Sciatic nerve (tissue), 2 donors: ENCODE measurements around the gene DHFR2. TPM values are rescaled to one million over a fixed set of nuclear protein-coding genes. Genes with fewer than 3 reads are reported as not detected.
"Not testable (repeated sequence)": the region's sequence is repeated elsewhere in the genome, so short reads cannot be mapped to it uniquely, and the experiment has no call there.

Experiments used
- ATAC-seq: fragments of 200-7000 bp; cut with Tn5 transposase; one replicate; pipeline ENCODE4 v1.9.1; 2020; ENCODE audit warnings: mild to moderate bottlenecking, moderate library complexity
- DNase-seq: peaks from one replicate; pipeline ENCODE4 v3.0.0-alpha.2; 2020; ENCODE audit warnings: low spot score
- intact Hi-C: fragments of 100-400 bp; cut with DNase I; formaldehyde crosslinking; loops from one replicate; pipeline ENCODE4 v1.14.2; 2022
- total RNA-seq: library from RNA; stranded (reverse); fragmentation: NEBNext Ultra II Directional; extraction: Animal tissue kit (Norgen Biotek cat#: 25700); gene quantifications from one replicate; pipeline ENCODE4 v1.2.1, GENCODE V29; 2021
- donor health status: DM: no; HTN: no; CAD: no.
- donor health status: DM: no; HTN: no; CAD: no.

Gene DHFR2
- total RNA-seq, 1 donor from 2014 or later, result 11.5 TPM

DNA sequence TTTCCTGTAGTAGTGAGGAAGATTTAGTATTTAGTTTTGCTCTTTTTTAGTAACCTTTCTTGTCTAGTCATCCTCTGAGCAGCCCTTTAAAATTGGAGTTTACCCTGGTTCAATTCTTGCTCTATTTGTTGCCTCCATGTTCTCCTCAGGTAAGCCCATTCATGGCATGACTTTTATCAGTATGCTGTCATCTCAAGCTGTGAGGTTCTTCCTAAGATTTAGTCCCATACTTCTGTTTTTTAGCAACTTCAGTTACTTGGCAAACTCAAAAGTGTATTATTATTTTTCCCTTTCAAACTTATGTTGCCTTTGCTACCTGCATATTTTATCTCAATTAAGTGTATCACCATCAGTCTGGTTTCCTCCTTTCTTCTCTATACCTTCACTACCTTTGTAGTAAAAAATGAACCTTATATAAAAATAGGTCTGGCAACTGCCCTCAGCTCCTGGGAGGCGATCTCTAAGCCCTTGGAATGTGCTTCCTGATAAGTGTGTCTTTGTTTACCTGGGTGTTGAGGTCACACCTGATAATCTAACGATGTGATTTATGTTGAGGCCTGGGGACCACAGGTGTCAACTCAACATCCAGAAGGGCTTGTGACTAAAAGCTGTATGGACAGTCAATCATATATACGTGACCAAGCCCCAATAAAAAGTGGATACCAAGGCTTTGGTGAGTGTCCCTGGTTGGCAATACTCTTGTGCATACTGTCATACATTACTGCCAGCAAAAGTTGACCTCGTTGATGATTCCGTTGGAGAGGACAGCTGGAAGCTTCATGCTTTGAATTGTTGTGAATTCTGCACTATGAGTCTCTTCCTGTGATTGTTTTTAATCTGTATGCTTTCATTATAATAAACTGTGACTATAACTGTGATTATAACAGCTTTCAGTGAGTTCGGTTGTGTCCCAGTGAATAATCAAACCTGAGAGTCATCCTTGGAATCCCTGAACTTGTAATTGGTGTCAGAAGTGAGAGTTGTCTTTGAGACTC lies 4.1 kb upstream of the DHFR2 start:
- intact Hi-C loops, result no loop called here
- ATAC-seq (no peak), DNase-seq (no peak)

DNA sequence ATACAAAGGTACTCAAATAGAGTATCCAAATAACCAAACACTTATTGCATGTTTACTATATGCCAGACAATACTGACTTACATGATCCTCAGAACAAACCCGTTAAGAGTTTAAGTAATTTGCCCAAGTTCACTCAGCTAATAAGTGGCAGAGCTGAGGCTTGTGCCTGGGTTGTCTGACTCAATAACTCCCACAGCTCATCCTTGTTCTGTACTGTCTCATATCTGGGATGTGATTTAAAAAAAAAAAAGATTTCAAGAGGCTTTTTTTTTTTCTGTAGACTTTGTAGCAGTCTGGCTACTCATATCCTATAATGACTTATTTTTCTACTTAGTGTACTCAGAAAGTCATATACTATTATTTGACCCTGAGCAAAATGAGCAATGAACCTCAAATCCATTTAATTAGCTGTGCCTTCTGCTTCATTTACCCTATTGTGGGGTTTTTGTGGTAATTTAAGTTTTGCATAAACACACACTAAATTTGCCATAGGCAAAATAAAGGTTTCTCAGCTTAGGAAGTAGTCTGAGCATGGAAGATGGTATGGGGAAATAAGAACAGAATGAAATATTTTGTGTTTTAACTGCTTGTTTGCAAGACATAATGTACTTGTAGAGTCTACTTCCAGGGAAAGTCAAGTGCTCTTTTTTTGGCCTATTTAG lies 3.2 kb upstream of the DHFR2 start:
- ATAC-seq (no peak), DNase-seq (no peak)
- intact Hi-C loops, result no loop called here

GRCh38 chr3:94065122-94065521 lies 2.4 kb upstream of the DHFR2 start:
- intact Hi-C loops, result no loop called here
- DNase-seq (no peak), ATAC-seq (no peak)

GRCh38 chr3:94064243-94064860 lies 1.6 kb upstream of the DHFR2 start:
- DNase-seq (no peak), ATAC-seq (no peak)
- intact Hi-C loops, result no loop called here

- intact Hi-C loops, result no loop called here
- no peak for DNase-seq
These were observed 892 bp upstream of the DHFR2 start for GRCh38 chr3:94063496-94064119.

GRCh38 chr3:94061297-94061696 lies 1.4 kb downstream of the DHFR2 start:
- no peak for DNase-seq
- intact Hi-C loops, result no loop called here
- no peak for ATAC-seq

More at GRCh38 chr3:94063496-94064119, 892 bp upstream of the DHFR2 start:
- ATAC-seq, result no peak

GRCh38 chr3:94050546-94050945 lies 12.2 kb downstream of the DHFR2 start:
- no peak for ATAC-seq
- DNase-seq, result no peak
- intact Hi-C loops, result no loop called here

DNA sequence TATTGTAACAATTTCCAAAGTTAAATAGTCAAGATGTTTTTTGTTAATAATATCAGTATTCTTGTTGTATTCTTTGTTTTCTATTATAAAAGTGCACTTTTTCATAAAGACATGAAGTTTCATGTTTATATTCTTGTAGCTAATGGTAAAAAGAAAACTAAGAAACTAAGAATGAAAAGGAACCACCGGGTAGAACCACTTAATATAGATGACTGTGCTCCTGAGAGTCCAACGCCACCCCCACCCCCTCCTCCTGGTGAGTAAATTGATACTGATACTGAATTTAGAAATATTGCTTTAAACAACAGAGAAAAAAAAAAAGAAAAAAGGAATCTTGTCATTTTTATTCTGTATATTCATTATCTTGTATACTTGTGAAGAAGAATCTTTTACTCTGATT lies 13.4 kb downstream of the DHFR2 start:
- ATAC-seq, result no peak
- DNase-seq, result no peak
- intact Hi-C loops, result no loop called here

DNA sequence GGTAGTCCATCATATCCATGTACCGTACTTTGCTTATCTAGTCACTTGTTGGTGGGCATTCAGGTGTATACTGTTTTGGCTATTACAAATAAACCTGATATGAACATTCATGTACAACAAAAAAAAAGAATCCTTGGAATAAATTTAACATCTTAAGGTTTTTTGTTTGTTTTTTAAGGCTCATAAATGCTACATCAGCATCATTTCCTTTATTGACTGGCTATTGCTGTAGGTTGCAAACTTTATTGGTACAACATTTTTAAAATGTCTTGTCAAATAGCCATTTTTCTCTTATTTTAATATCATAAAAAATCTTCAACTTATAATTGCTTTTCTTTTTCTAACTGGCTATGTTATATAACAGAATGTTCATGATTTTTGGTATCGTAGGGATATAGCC lies 16.2 kb downstream of the DHFR2 start:
- intact Hi-C loops, result no loop called here
- DNase-seq (no peak), ATAC-seq (no peak)

- DNase-seq, ATAC-seq, intact Hi-C loops: not testable (repeated sequence)
These were observed 18.4 kb downstream of the DHFR2 start for GRCh38 chr3:94044100-94044936.

GRCh38 chr3:94043285-94043684 lies 19.4 kb downstream of the DHFR2 start:
- no peak for DNase-seq
- intact Hi-C loops, result no loop called here
- ATAC-seq, result no peak

DNA sequence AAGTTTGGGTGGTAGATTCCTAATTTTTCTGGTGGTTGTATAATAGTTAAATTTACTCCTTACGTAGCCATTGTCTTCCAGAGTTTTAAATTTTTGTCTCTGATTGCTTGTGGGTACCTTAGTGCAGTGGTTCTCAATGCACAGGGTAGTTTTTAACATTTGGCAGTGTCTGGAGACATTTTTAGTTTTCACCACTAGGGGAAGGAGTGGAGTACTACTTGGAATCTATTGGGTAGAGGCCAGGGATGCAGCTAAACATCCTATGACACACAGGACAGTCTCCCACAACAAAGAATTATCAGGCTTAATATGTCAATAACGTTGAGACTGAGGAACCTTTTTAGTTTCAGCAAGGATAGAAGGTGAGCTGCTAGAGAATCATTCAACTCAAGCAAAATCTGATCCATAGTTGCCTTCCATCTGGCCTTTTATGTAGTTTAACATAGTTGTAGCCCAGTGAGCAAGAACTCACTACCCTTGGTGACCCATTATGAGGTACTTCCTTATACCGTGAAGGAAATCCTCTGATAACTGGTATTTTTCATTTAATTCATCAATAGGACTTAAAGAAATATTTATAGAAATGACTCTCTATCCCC lies 25.7 kb downstream of the DHFR2 start:
- no peak for DNase-seq
- intact Hi-C loops, result no loop called here
- no peak for ATAC-seq

DNA sequence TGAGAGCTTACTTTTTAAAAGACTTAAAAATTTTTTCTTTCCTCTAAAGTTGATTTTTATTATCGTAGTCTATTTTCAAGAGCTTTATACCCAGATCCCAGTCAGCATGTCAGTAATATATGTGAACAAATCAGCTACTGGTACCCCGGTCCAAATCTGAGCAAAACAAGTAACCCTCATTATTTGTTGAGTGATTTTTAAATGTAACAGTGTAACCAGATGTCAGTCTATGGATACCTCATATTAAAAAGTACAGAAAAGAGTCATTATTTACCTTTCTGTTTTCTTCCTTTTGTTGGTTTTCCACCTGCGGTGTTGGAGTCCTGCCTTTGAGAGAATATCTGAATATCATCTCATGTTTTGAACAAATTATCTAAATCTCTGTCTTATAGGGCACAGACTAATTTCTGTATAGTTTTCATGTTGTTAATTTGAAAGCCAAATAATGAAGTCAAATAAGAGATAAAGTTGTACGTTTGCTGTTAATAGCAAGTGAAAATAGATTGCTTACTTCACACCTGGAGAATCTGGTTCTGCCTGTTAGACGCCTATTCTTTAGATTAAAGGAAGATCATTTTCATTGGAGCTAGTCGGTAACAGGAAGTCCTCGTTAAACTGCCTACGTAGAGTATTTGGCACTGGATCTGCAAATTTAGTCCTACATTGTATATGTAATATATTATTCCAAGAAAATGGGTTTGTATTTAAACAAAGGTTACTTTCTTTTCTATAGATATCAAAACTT lies 34.5 kb downstream of the DHFR2 start, which contains the start of gene STX19:
Gene STX19, minus strand, starts transcription at position 505 of the 745 bp plus-strand sequence. CDS start 13,328 bp downstream, outside the sequence.
- intact Hi-C loops, result no loop called here
- DNase-seq, result no peak
- ATAC-seq, result no peak

DNA sequence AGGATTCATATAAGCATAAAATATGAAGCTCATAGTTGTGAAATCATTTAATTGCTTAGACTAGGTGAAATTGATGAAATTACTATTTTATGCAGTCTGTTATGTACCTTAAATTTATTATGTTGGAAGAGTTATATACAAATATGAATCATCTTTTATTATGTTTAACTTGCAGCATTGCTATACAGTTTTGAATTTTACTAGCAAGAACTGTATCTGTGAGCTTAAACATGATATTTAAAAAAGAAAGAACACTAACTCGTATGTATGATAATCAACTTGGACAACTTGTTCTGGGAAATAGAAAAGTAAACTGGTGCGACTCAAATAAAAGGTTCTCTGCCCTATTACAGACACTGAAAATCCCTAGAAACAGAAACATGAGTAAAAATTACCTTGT lies 36.1 kb downstream of the DHFR2 start:
- DNase-seq (no peak), ATAC-seq (no peak)
- intact Hi-C loops, result no loop called here

DNA sequence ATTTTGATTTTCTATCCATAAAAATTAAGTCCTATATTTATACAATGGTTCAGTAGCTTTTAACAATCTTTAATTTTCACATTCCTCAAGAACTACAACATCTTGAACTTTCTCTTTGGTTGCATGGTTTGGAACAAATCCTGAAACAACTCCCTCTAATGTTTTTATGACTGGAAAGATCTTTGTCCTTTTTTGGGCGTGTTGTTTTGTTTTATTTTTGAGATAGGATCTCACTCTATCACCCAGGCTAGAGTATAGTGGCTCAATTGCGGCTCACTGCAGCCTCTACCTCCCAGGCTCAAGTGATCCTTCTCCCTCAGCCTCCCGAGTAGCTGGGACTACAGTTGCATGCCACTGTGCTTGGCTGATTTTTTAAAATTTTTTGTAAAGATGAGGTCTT lies 38.3 kb downstream of the DHFR2 start:
- ATAC-seq, result peak; percentile 42
- intact Hi-C loops, result no loop called here

DNA sequence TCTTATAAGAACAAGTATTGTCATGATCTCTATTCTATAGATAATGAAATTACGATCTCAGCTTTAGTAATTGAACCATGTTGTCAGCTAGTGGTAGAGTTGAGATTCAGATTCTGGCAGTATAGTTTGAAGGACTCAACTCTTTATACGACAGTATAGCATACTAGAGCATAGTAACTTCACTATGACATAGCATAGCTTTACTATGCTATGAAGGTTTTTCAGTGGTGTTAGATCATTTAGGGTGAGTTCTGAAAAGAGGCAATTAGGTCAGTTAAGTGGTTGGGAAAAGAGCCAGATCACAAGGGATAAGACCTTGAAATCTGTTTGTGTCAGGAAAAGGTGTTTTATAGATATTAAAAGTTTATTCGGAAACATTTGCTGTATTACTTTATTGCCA lies 42.4 kb downstream of the DHFR2 start:
- intact Hi-C loops, result no loop called here
- no peak for DNase-seq

More for the DNA sequence above, 38.3 kb downstream of the DHFR2 start:
- DNase-seq, result no peak

DNA sequence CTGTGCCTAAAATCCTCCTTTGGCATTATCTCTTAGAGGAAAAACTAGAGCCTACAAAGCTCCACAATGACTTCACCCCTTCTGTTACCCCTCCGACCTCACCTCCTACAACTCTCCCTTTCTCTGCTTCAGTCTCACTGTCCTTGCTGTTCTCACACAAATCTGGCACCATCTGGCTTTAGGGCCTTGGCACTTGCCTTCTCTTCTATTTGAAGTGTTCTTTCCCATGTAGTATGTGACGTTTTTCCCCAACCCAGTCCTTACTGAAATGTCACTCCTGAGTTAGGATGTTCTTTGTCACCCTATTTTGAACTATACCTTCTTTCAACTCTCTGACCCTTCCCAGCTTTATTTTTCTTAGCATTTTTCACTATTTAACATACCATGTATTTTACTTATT lies 43.1 kb downstream of the DHFR2 start:
- intact Hi-C loops, result no loop called here
- DNase-seq (no peak), ATAC-seq (no peak)

More for the DNA sequence above, 42.4 kb downstream of the DHFR2 start:
- ATAC-seq, result no peak
